Panc1 (cell line): ENCODE measurements around the gene PAOX.

Source experiments
- CTCF ChIP-seq: fragments of 450-650 bp; IDR thresholded peaks from 2 replicates; pipeline ENCODE4 v1.5.1; 2017; ENCODE audit warnings: mild to moderate bottlenecking
- POLR2AphosphoS5 ChIP-seq: IDR thresholded peaks from 2 replicates; pipeline ENCODE4 v1.6.1; 2012; ENCODE audit warnings: mild to moderate bottlenecking, low read depth, low read length, moderate library complexity
- SIN3A ChIP-seq: IDR thresholded peaks from 2 replicates; pipeline ENCODE4 v1.6.1; 2012; ENCODE audit warnings: low read depth, mild to moderate bottlenecking, low read length, moderate library complexity, borderline replicate concordance; ENCODE audit not compliant: insufficient read depth
- TCF7L2 ChIP-seq: IDR thresholded peaks from 2 replicates; pipeline ENCODE4 v1.6.1; 2011; ENCODE audit warnings: mild to moderate bottlenecking, low read depth, low read length, inconsistent platforms
- TF ChIP-seq, protein P1 (sequence below), 2 experiments: IDR thresholded peaks; 2 replicates each; pipeline ENCODE4 v1.6.1; 2011 to 2012; ENCODE audit warnings: low read depth in 2 of 2, control low read depth in 1 of 2, low read length in 1 of 2, mild to moderate bottlenecking in 1 of 2, moderate library complexity in 1 of 2; ENCODE audit not compliant: insufficient read depth in 1 of 2

DNA sequence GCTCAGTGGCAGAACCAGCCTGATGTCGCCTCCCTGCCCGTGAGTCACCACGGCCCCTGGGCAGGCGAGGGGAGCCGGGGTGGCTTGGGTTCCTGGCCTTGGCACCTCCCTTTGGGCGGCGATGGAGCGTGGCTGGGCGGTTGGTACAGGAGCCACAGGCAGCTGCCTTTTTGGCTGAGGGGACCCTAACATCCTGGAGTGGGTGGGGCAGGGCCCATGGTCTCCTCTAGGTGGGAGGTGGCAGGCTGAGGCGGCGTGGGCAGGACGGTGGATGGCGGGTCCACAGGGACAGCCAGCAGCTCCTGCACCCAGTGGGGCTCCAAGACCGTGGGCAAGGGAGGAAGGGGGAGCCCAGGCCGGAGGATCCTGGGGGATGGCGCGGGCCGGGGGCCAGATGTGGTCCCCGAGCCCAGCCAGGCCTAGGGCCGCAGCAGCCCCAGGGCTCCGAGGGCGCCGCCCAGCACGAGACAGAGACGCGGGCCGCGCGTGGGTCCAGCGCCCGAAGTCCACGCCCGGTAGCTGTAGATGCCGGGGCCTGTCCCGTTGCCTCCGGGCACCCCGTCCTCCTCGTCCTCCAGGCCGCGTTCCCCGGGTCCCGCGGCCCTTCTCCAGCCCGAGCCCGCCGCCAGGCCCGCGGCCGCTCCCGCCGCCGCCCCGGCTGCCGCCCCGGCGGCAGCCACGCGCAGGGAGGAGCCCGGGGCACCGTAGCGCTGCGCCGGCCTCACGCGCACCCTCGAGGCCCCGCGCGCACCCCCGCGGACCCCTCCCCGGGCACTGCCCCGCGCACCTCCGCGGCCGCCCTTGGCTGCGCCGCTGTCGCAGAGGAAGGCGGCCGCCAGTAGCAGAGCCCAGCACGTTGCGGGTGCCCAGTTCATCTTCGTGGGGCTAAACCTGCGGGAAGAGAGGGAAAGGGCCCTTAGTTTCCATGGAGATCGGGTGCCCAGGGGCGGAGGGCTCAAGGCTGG is 44.0 kb downstream of the PAOX start:
- TF ChIP-seq CTCF: no peak
- TF ChIP-seq POLR2AphosphoS5: no peak; the same call in 1 of the 2 replicates
- TF ChIP-seq SIN3A: no peak
- TF ChIP-seq TCF7L2: no peak
- TF ChIP-seq, protein P1, sequence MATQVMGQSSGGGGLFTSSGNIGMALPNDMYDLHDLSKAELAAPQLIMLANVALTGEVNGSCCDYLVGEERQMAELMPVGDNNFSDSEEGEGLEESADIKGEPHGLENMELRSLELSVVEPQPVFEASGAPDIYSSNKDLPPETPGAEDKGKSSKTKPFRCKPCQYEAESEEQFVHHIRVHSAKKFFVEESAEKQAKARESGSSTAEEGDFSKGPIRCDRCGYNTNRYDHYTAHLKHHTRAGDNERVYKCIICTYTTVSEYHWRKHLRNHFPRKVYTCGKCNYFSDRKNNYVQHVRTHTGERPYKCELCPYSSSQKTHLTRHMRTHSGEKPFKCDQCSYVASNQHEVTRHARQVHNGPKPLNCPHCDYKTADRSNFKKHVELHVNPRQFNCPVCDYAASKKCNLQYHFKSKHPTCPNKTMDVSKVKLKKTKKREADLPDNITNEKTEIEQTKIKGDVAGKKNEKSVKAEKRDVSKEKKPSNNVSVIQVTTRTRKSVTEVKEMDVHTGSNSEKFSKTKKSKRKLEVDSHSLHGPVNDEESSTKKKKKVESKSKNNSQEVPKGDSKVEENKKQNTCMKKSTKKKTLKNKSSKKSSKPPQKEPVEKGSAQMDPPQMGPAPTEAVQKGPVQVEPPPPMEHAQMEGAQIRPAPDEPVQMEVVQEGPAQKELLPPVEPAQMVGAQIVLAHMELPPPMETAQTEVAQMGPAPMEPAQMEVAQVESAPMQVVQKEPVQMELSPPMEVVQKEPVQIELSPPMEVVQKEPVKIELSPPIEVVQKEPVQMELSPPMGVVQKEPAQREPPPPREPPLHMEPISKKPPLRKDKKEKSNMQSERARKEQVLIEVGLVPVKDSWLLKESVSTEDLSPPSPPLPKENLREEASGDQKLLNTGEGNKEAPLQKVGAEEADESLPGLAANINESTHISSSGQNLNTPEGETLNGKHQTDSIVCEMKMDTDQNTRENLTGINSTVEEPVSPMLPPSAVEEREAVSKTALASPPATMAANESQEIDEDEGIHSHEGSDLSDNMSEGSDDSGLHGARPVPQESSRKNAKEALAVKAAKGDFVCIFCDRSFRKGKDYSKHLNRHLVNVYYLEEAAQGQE (IDR thresholded peaks at IDR 0.05; ENCODE audit: insufficient read depth in 1 of 2, low read depth in 2 of 2, low read length in 1 of 2): no peak
